ENCODE measurements around the gene ABCB4.

Gene ABCB4

GRCh38 chr7:87475359-87476178 lies at the start of gene ABCB4:
TSS of gene ABCB4 (minus strand) at chr7:87475680. CDS start at chr7:87475465, 215 bp downstream.
- no peak for DNase-seq

- no peak for DNase-seq
Observed at GRCh38 chr7:87518735-87519134, 43.3 kb upstream of the ABCB4 start.

- DNase-seq = no peak
Observed at GRCh38 chr7:87517891-87518290, 42.4 kb upstream of the ABCB4 start.

GRCh38 chr7:87517136-87517815 lies 41.8 kb upstream of the ABCB4 start:
- no peak for DNase-seq

GRCh38 chr7:87513735-87514335 lies 38.4 kb upstream of the ABCB4 start:
- no peak for DNase-seq

- DNase-seq = no peak
Observed at GRCh38 chr7:87512906-87513305, 37.4 kb upstream of the ABCB4 start.

GRCh38 chr7:87511510-87511909 lies 36.0 kb upstream of the ABCB4 start:
- no peak for DNase-seq

GRCh38 chr7:87510411-87510875 lies 35.0 kb upstream of the ABCB4 start:
- no peak for DNase-seq

- DNase-seq = no peak
Observed at GRCh38 chr7:87507446-87507845, 32.0 kb upstream of the ABCB4 start.

- DNase-seq = no peak
Observed at GRCh38 chr7:87506246-87507180, 31.0 kb upstream of the ABCB4 start.

- DNase-seq = no peak
Observed at GRCh38 chr7:87505557-87506245, 30.2 kb upstream of the ABCB4 start.

GRCh38 chr7:87505122-87505521 lies 29.6 kb upstream of the ABCB4 start:
- DNase-seq = no peak

GRCh38 chr7:87499494-87499893 lies 24.0 kb upstream of the ABCB4 start:
- no peak for DNase-seq

GRCh38 chr7:87498893-87499292 lies 23.4 kb upstream of the ABCB4 start:
- no peak for DNase-seq

- no peak for DNase-seq
Observed at GRCh38 chr7:87497482-87497881, 22.0 kb upstream of the ABCB4 start.

- DNase-seq = no peak
Observed at GRCh38 chr7:87495366-87495765, 19.9 kb upstream of the ABCB4 start.

GRCh38 chr7:87494454-87494853 lies 19.0 kb upstream of the ABCB4 start:
- no peak for DNase-seq

- DNase-seq = no peak
Observed at GRCh38 chr7:87483131-87483530, 7.7 kb upstream of the ABCB4 start.

GRCh38 chr7:87482115-87482514 lies 6.6 kb upstream of the ABCB4 start:
- no peak for DNase-seq

- DNase-seq = no peak
Observed at GRCh38 chr7:87480386-87480785, 4.9 kb upstream of the ABCB4 start.

- DNase-seq = no peak
Observed at GRCh38 chr7:87479951-87480350, 4.5 kb upstream of the ABCB4 start.

GRCh38 chr7:87476179-87476557 lies 688 bp upstream of the ABCB4 start:
- DNase-seq = no peak
